Left lung (tissue), 10 donors: ENCODE measurements around the gene PDE4D. TPM values are rescaled to one million over a fixed set of nuclear protein-coding genes. Genes with fewer than 3 reads are reported as not detected.

Experiments
- ATAC-seq: fragments of 200-7000 bp; cut with Tn5 transposase; one replicate; pipeline ENCODE4 v1.9.1; 2020; ENCODE audit warnings: moderate library complexity
- DNase-seq, 4 donors: peaks; one replicate each; pipeline ENCODE4 v3.0.0-alpha.2; 2013 to 2020
- H3K27ac ChIP-seq, 2 donors: fragments of 200-600 bp; sonication (generic) in 1 of 2; one replicate each; pipeline versions ENCODE4 v1.5.0 to v1.8.0; 2020 to 2021
- H3K27me3 ChIP-seq, 2 donors: fragments of 200-600 bp; sonication (generic) in 1 of 2; one replicate each; pipeline versions ENCODE4 v1.5.0 to v1.8.0; 2020 to 2021
- H3K36me3 ChIP-seq, 2 donors: fragments of 200-600 bp; sonication (generic) in 1 of 2; one replicate each; pipeline versions ENCODE4 v1.5.0 to v1.8.0; 2020 to 2021
- H3K4me1 ChIP-seq, 2 donors: fragments of 200-600 bp; one replicate each; pipeline ENCODE4 v1.8.0; 2021
- H3K4me3 ChIP-seq, 2 donors: fragments of 200-600 bp; sonication (generic) in 1 of 2; one replicate each; pipeline versions ENCODE4 v1.5.0 to v1.8.0; 2020 to 2021; ENCODE audit warnings: mild to moderate bottlenecking in 1 of 2
- H3K9me3 ChIP-seq, 2 donors: fragments of 200-600 bp; sonication (generic) in 1 of 2; one replicate each; pipeline versions ENCODE4 v1.5.0 to v1.8.0; 2020 to 2021
- intact Hi-C, 2 donors: fragments of 100-400 bp; cut with DNase I; formaldehyde crosslinking; loops; one replicate each; pipeline versions ENCODE4 v1.11.2 to v1.14.2; 2022
- polyA plus RNA-seq, 6 donors: library from polyadenylated mRNA; unstranded; fragments of 120-200 nt; gene quantifications; one replicate each; pipeline ENCODE4 v1.2.1, GENCODE V29; 2013; ENCODE audit not compliant: insufficient read length in 6 of 6
- total RNA-seq, 2 donors: library from RNA; stranded (reverse); fragmentation: NEBNext Ultra II Directional; extraction: Animal tissue kit (Norgen Biotek cat#: 25700); gene quantifications; one replicate each; pipeline ENCODE4 v1.2.1, GENCODE V29; 2021
- TF ChIP-seq, protein P1 (sequence below), 2 donors: fragments of 200-600 bp; sonication (generic) in 1 of 2; IDR thresholded peaks; one replicate each; pipeline versions ENCODE4 v1.5.0 to v1.8.0; 2021; ENCODE audit warnings: antibody characterized with exemption in 2 of 2
- donor health status: DM: no; HTN: yes; CAD: no.
- donor health status: DM: no; HTN: no; CAD: no.

The PDE4D gene
- total and polyA plus RNA-seq, 8 donors = 21.4 to 57.1 (median 25.4) TPM

DNA sequence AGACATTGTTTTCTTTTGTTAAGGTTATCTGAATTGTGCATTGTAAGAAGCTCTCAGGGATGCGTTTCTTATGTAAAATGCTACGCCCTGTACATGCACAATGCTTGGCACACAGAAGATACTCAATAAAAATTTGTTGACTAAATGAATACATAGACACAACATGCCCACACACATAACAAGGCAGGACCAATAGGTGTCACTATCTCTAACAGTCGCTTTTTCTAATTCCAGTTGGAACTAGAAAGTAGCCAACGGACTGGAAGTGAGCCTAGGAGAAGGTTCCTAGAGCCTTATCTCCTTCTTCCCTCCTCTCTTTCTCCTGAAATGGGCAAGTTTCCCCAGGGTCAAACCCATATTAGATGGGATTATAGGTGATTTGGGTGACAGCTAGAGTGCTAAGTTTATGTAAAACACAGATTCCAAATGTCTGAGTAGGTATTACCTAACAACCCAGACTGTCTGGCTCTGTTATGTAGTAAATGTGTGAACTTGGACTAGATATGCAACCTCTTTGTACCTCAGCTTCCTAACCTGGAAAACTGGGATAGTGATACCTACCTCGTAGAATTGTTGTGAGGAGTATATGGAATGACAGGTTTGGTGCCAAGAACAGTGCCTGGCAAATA lies 707.7 kb downstream of the PDE4D start:
- intact Hi-C loops = loop anchor here in 1 of 2 donors (5.0 kb wide), 1 partner anchor 196 kb away; no protein-coding TSS in a partner anchor
- ATAC-seq = no peak
- Histone ChIP-seq H3K27ac (no peak overlapping the region), H3K4me1 (peaks cover 0 to 12% of the 10 kb centered on the region in 2 donors), H3K4me3 (no peak overlapping the region), H3K9me3 (no peaks in the 10 kb centered on the region), H3K36me3 (no peaks in the 10 kb centered on the region), H3K27me3 (no peaks in the 10 kb centered on the region)
- DNase-seq = no peak
- TF ChIP-seq, protein P1, sequence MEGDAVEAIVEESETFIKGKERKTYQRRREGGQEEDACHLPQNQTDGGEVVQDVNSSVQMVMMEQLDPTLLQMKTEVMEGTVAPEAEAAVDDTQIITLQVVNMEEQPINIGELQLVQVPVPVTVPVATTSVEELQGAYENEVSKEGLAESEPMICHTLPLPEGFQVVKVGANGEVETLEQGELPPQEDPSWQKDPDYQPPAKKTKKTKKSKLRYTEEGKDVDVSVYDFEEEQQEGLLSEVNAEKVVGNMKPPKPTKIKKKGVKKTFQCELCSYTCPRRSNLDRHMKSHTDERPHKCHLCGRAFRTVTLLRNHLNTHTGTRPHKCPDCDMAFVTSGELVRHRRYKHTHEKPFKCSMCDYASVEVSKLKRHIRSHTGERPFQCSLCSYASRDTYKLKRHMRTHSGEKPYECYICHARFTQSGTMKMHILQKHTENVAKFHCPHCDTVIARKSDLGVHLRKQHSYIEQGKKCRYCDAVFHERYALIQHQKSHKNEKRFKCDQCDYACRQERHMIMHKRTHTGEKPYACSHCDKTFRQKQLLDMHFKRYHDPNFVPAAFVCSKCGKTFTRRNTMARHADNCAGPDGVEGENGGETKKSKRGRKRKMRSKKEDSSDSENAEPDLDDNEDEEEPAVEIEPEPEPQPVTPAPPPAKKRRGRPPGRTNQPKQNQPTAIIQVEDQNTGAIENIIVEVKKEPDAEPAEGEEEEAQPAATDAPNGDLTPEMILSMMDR (IDR thresholded peaks at IDR 0.05) = no peak

DNA sequence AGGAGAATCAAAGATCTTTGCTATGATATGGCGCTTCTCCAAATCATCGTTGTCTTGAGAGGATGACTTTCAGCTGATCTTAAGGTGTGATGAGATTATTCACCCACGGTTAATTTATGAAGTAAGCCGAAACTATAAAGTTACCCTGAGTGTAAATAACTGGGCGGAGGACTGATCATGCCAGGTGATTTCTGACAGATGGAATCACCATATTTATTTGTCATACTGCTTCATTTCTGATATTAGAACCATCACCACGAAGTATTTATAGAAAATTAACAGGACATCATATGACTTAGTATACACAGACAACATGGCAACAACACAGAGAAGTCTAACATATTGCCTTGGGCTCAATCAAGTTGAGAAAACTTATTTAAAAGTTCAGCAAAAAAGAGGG lies 708.8 kb downstream of the PDE4D start:
- Histone ChIP-seq H3K27ac (no peak overlapping the region), H3K27me3 (no peaks in the 10 kb centered on the region), H3K4me1 (peaks cover 0 to 12% of the 10 kb centered on the region in 2 donors), H3K36me3 (no peaks in the 10 kb centered on the region), H3K9me3 (no peaks in the 10 kb centered on the region), H3K4me3 (no peak overlapping the region)
- no peak for DNase-seq
- intact Hi-C loops = loop anchor here in 1 of 2 donors (5.0 kb wide), 1 partner anchor 198 kb away; no protein-coding TSS in a partner anchor
- no peak for ATAC-seq
- TF ChIP-seq, protein P1 (IDR thresholded peaks at IDR 0.05) = no peak

DNA sequence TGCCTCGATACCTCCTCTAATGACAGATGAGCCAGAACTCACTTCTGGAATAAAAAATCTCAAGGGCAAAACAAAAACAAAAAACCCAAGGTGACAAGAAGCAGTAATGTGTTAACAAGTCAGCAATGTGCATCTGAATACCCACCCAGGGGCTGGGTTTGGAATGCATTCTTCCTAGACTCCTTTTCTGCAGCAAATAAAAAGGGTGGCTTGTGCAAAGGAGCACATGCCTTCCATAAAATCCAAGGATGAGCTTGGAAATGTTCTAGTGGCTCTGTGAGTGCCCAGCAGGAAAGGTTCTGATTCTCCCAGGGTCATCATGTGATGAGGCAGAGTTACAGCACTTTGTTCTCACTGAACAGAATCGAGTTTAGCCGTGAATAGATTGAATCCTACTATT lies 710.8 kb downstream of the PDE4D start:
- DNase-seq (no peak), ATAC-seq (no peak)
- TF ChIP-seq, protein P1 (IDR thresholded peaks at IDR 0.05) = no peak
- Histone ChIP-seq H3K27ac (no peak overlapping the region), H3K9me3 (no peaks in the 10 kb centered on the region), H3K36me3 (no peaks in the 10 kb centered on the region), H3K4me3 (no peak overlapping the region), H3K4me1 (no peaks in the 10 kb centered on the region), H3K27me3 (no peaks in the 10 kb centered on the region)
- intact Hi-C loops = no loop called here

DNA sequence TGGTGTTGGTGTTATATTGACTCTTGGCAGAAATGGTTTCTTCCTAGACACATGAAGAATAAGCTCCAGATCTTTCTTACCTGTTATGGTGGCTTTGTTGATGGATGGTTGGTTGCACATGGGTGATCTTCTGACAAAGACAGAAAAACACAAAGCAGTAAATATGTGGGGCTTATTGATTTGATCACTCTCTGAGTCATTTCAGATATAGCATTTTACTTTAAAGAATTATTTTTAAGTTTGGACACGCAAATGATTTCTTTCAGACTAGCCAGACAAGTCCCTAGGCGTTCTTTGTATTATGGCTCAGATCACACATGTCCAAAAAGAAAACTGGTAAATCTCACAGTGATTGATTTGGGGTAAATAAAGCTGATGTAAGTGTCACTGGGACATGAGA lies 713.0 kb downstream of the PDE4D start:
- H3K36me3 ChIP-seq = no peaks in the 10 kb centered on the region
- TF ChIP-seq, protein P1 (IDR thresholded peaks at IDR 0.05) = no peak
- no peaks in the 10 kb centered on the region for H3K9me3 ChIP-seq
- H3K27me3 ChIP-seq = no peaks in the 10 kb centered on the region
- no peak overlapping the region for H3K27ac ChIP-seq
- H3K4me3 ChIP-seq = no peak overlapping the region
- no peaks in the 10 kb centered on the region for H3K4me1 ChIP-seq
- ATAC-seq (no peak), DNase-seq (no peak)
- intact Hi-C loops = no loop called here

DNA sequence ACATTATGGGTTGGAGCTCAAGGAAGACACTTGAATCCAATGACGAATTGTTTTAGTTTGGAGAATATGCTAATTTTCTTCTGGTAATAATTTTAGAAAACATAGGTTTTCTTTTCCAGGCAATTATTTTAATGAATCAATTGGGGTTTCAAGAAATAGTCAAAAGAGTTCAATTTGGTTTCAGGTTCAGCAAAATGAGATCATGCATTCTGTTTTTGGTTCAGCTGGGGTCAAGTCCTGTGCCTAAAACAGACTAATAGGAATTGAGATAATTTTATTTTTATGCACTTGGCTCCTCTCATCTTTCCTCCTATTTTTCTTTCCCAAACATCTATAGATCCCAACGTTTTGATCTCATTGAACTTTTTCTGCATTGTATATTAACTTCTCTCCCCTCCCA lies 713.8 kb downstream of the PDE4D start:
- DNase-seq = no peak
- Histone ChIP-seq H3K4me1 (no peaks in the 10 kb centered on the region), H3K4me3 (no peak overlapping the region), H3K36me3 (no peaks in the 10 kb centered on the region), H3K27me3 (no peaks in the 10 kb centered on the region), H3K27ac (no peak overlapping the region), H3K9me3 (no peaks in the 10 kb centered on the region)
- TF ChIP-seq, protein P1 (IDR thresholded peaks at IDR 0.05) = no peak
- intact Hi-C loops = loop anchor here in 1 of 2 donors (10.0 kb wide), 1 partner anchor 295 kb away; no protein-coding TSS in a partner anchor
- no peak for ATAC-seq
